T-cell (primary cell): ENCODE results near the gene TTBK1. TPM values are rescaled to one million over a fixed set of nuclear protein-coding genes. Genes with fewer than 3 reads are reported as not detected.
A peak's percentile ranks its signal among the peaks of the same experiment; 100 is the strongest.

Source experiments
- ATAC-seq, 4 experiments: fragments of 200-7000 bp in 3 of 4; fragments of 150-1000 bp in 1 of 4; cut with Tn5 transposase; replicated peaks in 1 of 4; 1 replicate in 3 of 4; 2 replicates in 1 of 4; pipeline ENCODE4 v1.10.0; 2021; ENCODE audit warnings: moderate library complexity in 3 of 4, mild to moderate bottlenecking in 2 of 4, moderate number of reproducible peaks in 1 of 4
- CTCF ChIA-PET, 2 donors: fragments of 300-600 bp; sonication (Branson Sonifier 250); formaldehyde crosslinking; loops; one replicate each; lab custom pipeline; 2022; ENCODE audit warnings: antibody characterized with exemption in 2 of 2; lab: Charles Lee
- POLR2A ChIA-PET, 2 donors: fragments of 300-600 bp; sonication (Branson Sonifier 250); formaldehyde crosslinking; loops; one replicate each; lab custom pipeline; 2022; ENCODE audit warnings: antibody characterized with exemption in 2 of 2; lab: Charles Lee
- DNase-seq, 35 experiments: peaks; one replicate each; pipeline versions ENCODE4 v3.0.0 to v3.0.0-alpha.2; 2013 to 2023
- H3K27ac ChIP-seq: one replicate; pipeline ENCODE4 v1.5.1; 2013; ENCODE audit warnings: low read length
- H3K27me3 ChIP-seq, 2 experiments: replicated peaks in 1 of 2; 1 replicate in 1 of 2; 2 replicates in 1 of 2; pipeline versions ENCODE4 v1.6.1 to v1.7.0; 2013; ENCODE audit warnings: low read length in 1 of 2, mixed read lengths in 1 of 2; ENCODE audit not compliant: control insufficient read depth in 2 of 2, insufficient read depth in 2 of 2; ENCODE audit errors: extremely low read depth in 1 of 2
- H3K36me3 ChIP-seq, 2 donors: 1 replicate in 1 of 2; 2 replicates in 1 of 2; pipeline versions ENCODE4 v1.6.1 to v1.7.0; 2013; ENCODE audit warnings: low read length in 1 of 2; ENCODE audit not compliant: control insufficient read depth in 2 of 2, insufficient read depth in 1 of 2; ENCODE audit errors: extremely low read depth in 1 of 2
- H3K4me1 ChIP-seq, 2 experiments: 1 replicate in 1 of 2; 2 replicates in 1 of 2; pipeline versions ENCODE4 v1.6.1 to v1.7.0; 2013; ENCODE audit warnings: low read length in 2 of 2, mixed read lengths in 1 of 2; ENCODE audit not compliant: insufficient read depth in 2 of 2, control insufficient read depth in 1 of 2; ENCODE audit errors: extremely low read depth in 1 of 2
- H3K4me3 ChIP-seq, 2 donors: 1 replicate in 1 of 2; 2 replicates in 1 of 2; pipeline versions ENCODE4 v1.5.1 to v1.7.0; 2013; ENCODE audit warnings: mild to moderate bottlenecking in 2 of 2, low read length in 1 of 2, moderate library complexity in 1 of 2; ENCODE audit not compliant: control insufficient read depth in 1 of 2; ENCODE audit errors: extremely low read depth in 1 of 2
- H3K9me3 ChIP-seq: 2 replicates; pipeline ENCODE4 v1.7.0; 2013
- H3K27ac Mint-ChIP-seq, 2 donors: one replicate each; pipeline ENCODE4 v1.8.0; 2020 to 2021; ENCODE audit warnings: mild to moderate bottlenecking in 2 of 2, mixed read lengths in 2 of 2
- H3K27me3 Mint-ChIP-seq, 2 donors: one replicate each; pipeline ENCODE4 v1.8.0; 2021 to 2022; ENCODE audit warnings: mixed read lengths in 2 of 2
- H3K36me3 Mint-ChIP-seq: one replicate; pipeline ENCODE4 v1.8.0; 2021; ENCODE audit warnings: mixed read lengths
- H3K4me1 Mint-ChIP-seq, 3 donors: one replicate each; pipeline ENCODE4 v1.8.0; 2020 to 2022; ENCODE audit warnings: mixed read lengths in 3 of 3, mild to moderate bottlenecking in 1 of 3
- H3K4me3 Mint-ChIP-seq, 3 donors: one replicate each; pipeline ENCODE4 v1.8.0; 2020 to 2022; ENCODE audit warnings: mild to moderate bottlenecking in 3 of 3, mixed read lengths in 3 of 3, moderate library complexity in 3 of 3
- H3K9me3 Mint-ChIP-seq, 3 donors: one replicate each; pipeline ENCODE4 v1.8.0; 2020 to 2022; ENCODE audit warnings: mixed read lengths in 3 of 3
- WGBS: methylation state at CpG from one replicate; pipeline ENCODE4 v1.1.5; 2013; ENCODE audit warnings: missing lambda C conversion rate; ENCODE audit not compliant: insufficient coverage; 5-methylcytosine and 5-hydroxymethylcytosine counted together
- total RNA-seq, 35 experiments: library from RNA in 6 of 35; stranded (reverse) in 6 of 35; fragments of 120-200 nt in 1 of 35; gene quantifications; one replicate each; pipeline versions ENCODE4 v1.2.1 to v1.2.4 and lab custom pipeline; 2013 to 2026

Gene TTBK1
- total RNA-seq, 5 donors from 2014 or later (not counting 1 experiment from before 2014, with no cell fraction given), result 0.03 to 0.07 TPM; not detected in 3

DNA sequence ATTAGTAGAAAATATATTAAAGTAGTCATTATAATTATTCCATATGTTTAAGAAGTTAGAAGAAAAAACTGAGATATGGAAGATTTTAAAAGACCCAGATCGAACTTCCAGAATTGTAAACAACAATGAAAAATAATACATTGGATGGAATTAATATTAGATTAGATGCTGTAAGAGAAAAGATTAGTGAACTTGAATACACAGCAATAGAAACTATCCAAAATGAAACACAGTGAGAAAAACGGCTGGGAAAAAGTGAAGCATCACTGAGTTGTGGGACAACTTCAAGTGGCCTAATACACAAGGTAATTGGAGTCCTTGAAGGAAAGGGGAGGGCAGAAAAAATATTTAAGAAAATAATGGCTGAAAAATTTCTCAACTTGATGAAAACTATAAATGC, 4.2 kb upstream of the TTBK1 start:
- POLR2A ChIA-PET, result interaction anchor here in 1 of 2 donors (0.6 kb wide), 1 partner anchor 69 kb away, joined by 4 read pairs; the partner anchor contains the start of gene CRIP3
- Mint-ChIP-seq H3K9me3 (peaks cover 0 to 6% (median 3%) of the 10 kb centered on the region in 3 donors), H3K4me3 (no peak overlapping the region), H3K27ac (no peak overlapping the region), H3K4me1 (no peaks in the 10 kb centered on the region), H3K36me3 (peaks cover 5% of the 10 kb centered on the region), H3K27me3 (peaks cover 26 to 33% of the 10 kb centered on the region in 2 donors)
- H3K4me3 ChIP-seq, result no peak overlapping the region
- ATAC-seq (no peak), DNase-seq (no peak)
- CTCF ChIA-PET, result interaction anchor here (0.6 to 0.7 kb wide), 3 partner anchors 50 to 199 kb away, joined by 3 to 5 read pairs (median 3); no protein-coding TSS in a partner anchor
- no peaks in the 10 kb centered on the region for H3K9me3 ChIP-seq
- no peak overlapping the region for H3K27ac ChIP-seq
- H3K36me3 ChIP-seq, result no peaks in the 10 kb centered on the region
- no peaks in the 10 kb centered on the region for H3K4me1 ChIP-seq
- WGBS, result no CpG with 5 or more reads among the region's 2 CpGs
- H3K27me3 ChIP-seq, result peaks cover 7 to 43% of the 10 kb centered on the region in 2 experiments

DNA sequence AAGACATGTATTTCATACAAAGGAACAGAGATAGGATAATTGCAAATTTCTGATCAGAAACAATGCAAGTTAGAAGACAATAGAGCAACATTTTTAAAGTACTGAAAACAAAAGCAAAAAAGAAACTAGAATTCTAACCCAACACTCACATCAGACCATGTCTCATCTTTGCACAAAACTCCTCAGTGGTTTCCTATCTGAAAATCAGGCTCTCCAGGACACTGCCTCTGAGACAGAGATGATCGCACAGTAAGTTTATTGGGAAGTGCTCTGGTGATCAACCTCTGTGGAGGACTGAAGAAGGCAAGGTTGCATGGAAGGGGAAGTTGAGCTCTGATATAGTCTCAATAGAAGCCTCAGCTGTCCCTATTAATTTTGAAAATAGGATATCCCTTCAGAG, 2.3 kb upstream of the TTBK1 start:
- no peak overlapping the region for H3K27ac Mint-ChIP-seq
- no peak for ATAC-seq
- H3K9me3 ChIP-seq, result no peaks in the 10 kb centered on the region
- no CpG with 5 or more reads among the region's 1 CpG for WGBS
- no peak for DNase-seq
- no peaks in the 10 kb centered on the region for H3K4me1 ChIP-seq
- H3K4me3 Mint-ChIP-seq, result no peak overlapping the region
- POLR2A ChIA-PET, result interaction anchor here in 1 of 2 donors (0.6 kb wide), 1 partner anchor 217 kb away, joined by 3 read pairs; no protein-coding TSS in a partner anchor
- CTCF ChIA-PET, result no interaction called here
- peaks cover 11 to 53% of the 10 kb centered on the region in 2 experiments for H3K27me3 ChIP-seq
- no peaks in the 10 kb centered on the region for H3K36me3 ChIP-seq
- no peak overlapping the region for H3K27ac ChIP-seq
- H3K9me3 Mint-ChIP-seq, result peaks cover 0 to 6% (median 3%) of the 10 kb centered on the region in 3 donors
- no peaks in the 10 kb centered on the region for H3K4me1 Mint-ChIP-seq
- H3K36me3 Mint-ChIP-seq, result peaks cover 5% of the 10 kb centered on the region
- H3K27me3 Mint-ChIP-seq, result peaks cover 26 to 33% of the 10 kb centered on the region in 2 donors
- H3K4me3 ChIP-seq, result no peak overlapping the region

- ChIA-PET POLR2A (no interaction called here), CTCF (no interaction called here)
- DNase-seq (no peak), ATAC-seq (no peak)
- Histone ChIP-seq H3K27me3 (peaks cover 11 to 58% of the 10 kb centered on the region in 2 experiments), H3K9me3 (no peaks in the 10 kb centered on the region), H3K4me3 (no peak overlapping the region), H3K4me1 (peaks cover 0 to 2% of the 10 kb centered on the region in 2 experiments), H3K27ac (no peak overlapping the region), H3K36me3 (no peaks in the 10 kb centered on the region)
- peaks cover 0 to under 1% (median 0%) of the 10 kb centered on the region in 3 donors for H3K4me1 Mint-ChIP-seq
- H3K9me3 Mint-ChIP-seq, result peaks cover 0 to 6% (median 3%) of the 10 kb centered on the region in 3 donors
- H3K27me3 Mint-ChIP-seq, result peaks cover 22 to 31% of the 10 kb centered on the region in 2 donors
- H3K36me3 Mint-ChIP-seq, result peaks cover 5% of the 10 kb centered on the region
- no peak overlapping the region for H3K4me3 Mint-ChIP-seq
- H3K27ac Mint-ChIP-seq, result no peak overlapping the region
- WGBS, result 75% methylated on average over 2 of the region's 2 CpGs
Measured at GRCh38 chr6:43241446-43241845, 1.8 kb upstream of the TTBK1 start.

GRCh38 chr6:43243664-43244321, 512 bp downstream of the TTBK1 start:
- peaks cover 14 to 17% of the 10 kb centered on the region in 2 donors for H3K27me3 Mint-ChIP-seq
- H3K4me1 Mint-ChIP-seq, result peaks cover 10 to 11% (median 10%) of the 10 kb centered on the region in 3 donors
- Histone ChIP-seq H3K4me3 (no peak overlapping the region), H3K27ac (no peak overlapping the region), H3K9me3 (no peaks in the 10 kb centered on the region), H3K36me3 (no peaks in the 10 kb centered on the region), H3K27me3 (peaks cover 11 to 49% of the 10 kb centered on the region in 2 experiments), H3K4me1 (peaks cover 7 to 19% of the 10 kb centered on the region in 2 experiments)
- no peak overlapping the region for H3K4me3 Mint-ChIP-seq
- CTCF ChIA-PET, result no interaction called here
- H3K27ac Mint-ChIP-seq, result no peak overlapping the region
- H3K36me3 Mint-ChIP-seq, result peaks cover 5% of the 10 kb centered on the region
- ATAC-seq, result no peak
- WGBS, result 43% methylated on average over 37 of the region's 37 CpGs
- peaks cover 0 to 6% (median 3%) of the 10 kb centered on the region in 3 donors for H3K9me3 Mint-ChIP-seq
- no peak for DNase-seq
- POLR2A ChIA-PET, result interaction anchor here in 1 of 2 donors (0.6 kb wide), 1 partner anchor 233 kb away, joined by 3 read pairs; the partner anchor contains the start of gene TJAP1

DNA sequence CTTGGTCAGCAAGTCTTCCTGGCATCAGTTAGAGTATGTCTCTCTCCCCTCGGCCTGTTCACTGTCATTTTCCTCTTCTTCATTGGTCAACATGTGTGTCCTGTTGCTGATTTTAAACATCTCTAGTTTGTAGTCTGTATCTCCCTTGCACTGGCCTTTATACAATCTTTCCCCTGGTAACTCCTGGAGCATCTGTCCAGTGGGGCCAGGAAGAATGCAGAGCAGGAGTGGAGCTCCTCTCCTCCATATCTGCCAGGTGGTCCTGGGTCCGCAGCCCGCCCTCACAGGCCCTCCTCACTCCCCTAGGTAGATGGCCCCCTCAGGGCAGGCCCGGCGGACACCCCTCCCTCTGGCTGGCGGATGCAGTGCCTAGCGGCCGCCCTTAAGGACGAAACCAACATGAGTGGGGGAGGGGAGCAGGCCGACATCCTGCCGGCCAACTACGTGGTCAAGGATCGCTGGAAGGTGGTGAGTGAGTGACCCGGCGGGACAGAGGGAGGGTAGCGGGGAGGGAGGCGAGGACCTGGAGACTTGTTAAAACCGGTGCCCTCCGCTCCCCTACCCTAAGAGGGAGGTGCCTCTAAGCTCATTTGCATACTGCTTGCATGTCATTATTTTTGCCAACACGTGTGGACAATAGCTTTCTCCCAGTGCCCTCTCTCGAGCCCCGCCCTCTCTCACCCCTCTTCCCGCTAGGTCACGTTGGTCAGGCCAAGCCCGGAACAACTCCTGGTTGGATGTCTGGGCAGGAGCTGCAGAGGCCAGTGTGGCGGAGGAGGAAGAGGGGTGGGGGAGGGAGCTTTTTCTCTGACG, 3.2 kb downstream of the TTBK1 start:
- 59% methylated on average over 9 of the region's 27 CpGs for WGBS
- Histone ChIP-seq H3K4me3 (peak overlapping the region; percentile 56 to 63), H3K36me3 (no peaks in the 10 kb centered on the region), H3K9me3 (no peaks in the 10 kb centered on the region), H3K27me3 (peaks cover 14 to 51% of the 10 kb centered on the region in 2 experiments), H3K4me1 (peaks cover 7 to 21% of the 10 kb centered on the region in 2 experiments), H3K27ac (no peak overlapping the region)
- CTCF ChIA-PET, result interaction anchor here in 1 of 2 donors (0.8 to 1.0 kb wide), 2 partner anchors 17 kb away, joined by 3 to 5 read pairs; partner anchors contain the start of gene DNPH1
- H3K4me3 Mint-ChIP-seq, result peak overlapping the region; percentile 82 to 85 (median 85)
- no peaks in the 10 kb centered on the region for H3K9me3 Mint-ChIP-seq
- POLR2A ChIA-PET, result no interaction called here
- peaks cover 11 to 17% (median 12%) of the 10 kb centered on the region in 3 donors for H3K4me1 Mint-ChIP-seq
- H3K27ac Mint-ChIP-seq, result no peak overlapping the region
- DNase-seq, result peak in 1 of 35 experiments; percentile 32
- ATAC-seq, result peak; percentile 4 to 14 (median 11)
- peaks cover under 1 to 8% of the 10 kb centered on the region in 2 donors for H3K27me3 Mint-ChIP-seq
- no peaks in the 10 kb centered on the region for H3K36me3 Mint-ChIP-seq
